ENCODE data around the gene ATF7IP2.

Gene ATF7IP2

GRCh38 chr16:10518479-10519041, 132.7 kb downstream of the ATF7IP2 start:
- no peak for DNase-seq

GRCh38 chr16:10519297-10519696, 133.4 kb downstream of the ATF7IP2 start:
- no peak for DNase-seq

- no peak for DNase-seq
Observed at GRCh38 chr16:10519929-10520868, 134.3 kb downstream of the ATF7IP2 start.

- no peak for DNase-seq
Observed at GRCh38 chr16:10520869-10521578, 135.2 kb downstream of the ATF7IP2 start.

- peak; percentile 62 for DNase-seq
Observed at GRCh38 chr16:10521681-10522274, 135.9 kb downstream of the ATF7IP2 start.

GRCh38 chr16:10522966-10523365, 137.1 kb downstream of the ATF7IP2 start:
- no peak for DNase-seq

- DNase-seq, result no peak
Observed at GRCh38 chr16:10525214-10525825, 139.5 kb downstream of the ATF7IP2 start.

GRCh38 chr16:10526962-10527361, 141.1 kb downstream of the ATF7IP2 start:
- no peak for DNase-seq

- DNase-seq, result no peak
Observed at GRCh38 chr16:10528635-10529034, 142.8 kb downstream of the ATF7IP2 start.

- no peak for DNase-seq
Observed at GRCh38 chr16:10529895-10530669, 144.2 kb downstream of the ATF7IP2 start.

GRCh38 chr16:10530685-10531084, 144.8 kb downstream of the ATF7IP2 start:
- DNase-seq, result no peak

- no peak for DNase-seq
Observed at GRCh38 chr16:10531582-10531981, 145.7 kb downstream of the ATF7IP2 start.
